GM23248 (cell line): Measurements from ENCODE around the gene POU5F1.
"Not testable (repeated sequence)": the region's sequence is repeated elsewhere in the genome, so short reads cannot be mapped to it uniquely, and the experiment has no call there.

Source experiments
- EZH2 ChIP-seq: fragments of 200-600 bp; sonication (generic); IDR thresholded peaks from 2 replicates; pipeline ENCODE4 v1.6.1; 2018; ENCODE audit warnings: antibody characterized with exemption, mild to moderate bottlenecking; ENCODE audit not compliant: insufficient read depth, poor library complexity, severe bottlenecking
- EZH2phosphoT487 ChIP-seq: fragments of 200-600 bp; sonication (generic); IDR thresholded peaks from 2 replicates; pipeline ENCODE4 v1.6.1; 2018; ENCODE audit warnings: antibody characterized with exemption, moderate library complexity, mild to moderate bottlenecking, low read depth; ENCODE audit not compliant: insufficient read depth

DNA sequence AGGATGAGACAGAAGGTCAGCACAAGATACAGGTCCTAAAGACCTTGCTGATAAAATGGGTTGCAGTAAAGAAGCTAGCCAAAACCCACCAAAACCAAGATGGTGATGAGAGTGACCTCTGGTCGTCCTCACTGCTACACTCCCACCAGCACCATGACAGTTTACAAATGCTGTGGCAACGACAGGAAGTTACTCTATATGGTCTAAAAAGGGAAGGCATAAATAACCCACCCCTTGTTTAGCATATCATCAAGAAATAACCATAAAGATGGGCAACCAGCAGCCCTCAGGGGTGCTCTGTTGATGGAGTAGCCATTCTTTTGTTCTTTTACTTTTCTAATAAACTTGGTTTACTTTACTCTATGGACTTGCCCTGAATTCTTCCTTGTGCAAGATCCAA, 44.7 kb upstream of the POU5F1 start:
- not testable (repeated sequence) for TF ChIP-seq EZH2, EZH2phosphoT487
